Thyroid gland (tissue), 4 donors: ENCODE measurements around the gene WNT3.

Experiments
- CTCF ChIP-seq, 6 experiments: fragments of 200-600 bp in 3 of 6; fragments of 450-650 bp in 3 of 6; sonication (generic) in 3 of 6; IDR thresholded peaks; one replicate each; pipeline ENCODE4 v1.5.1; 2016 to 2019; ENCODE audit warnings: antibody characterized with exemption in 6 of 6, mild to moderate bottlenecking in 2 of 6, inconsistent platforms in 1 of 6, moderate library complexity in 1 of 6
- POLR2A ChIP-seq, 2 donors: fragments of 450-650 bp; IDR thresholded peaks; one replicate each; pipeline ENCODE4 v1.6.1; 2017; ENCODE audit warnings: antibody characterized with exemption in 2 of 2, mild to moderate bottlenecking in 2 of 2, moderate library complexity in 1 of 2

GRCh38 chr17:46730026-46730425 is 88.5 kb downstream of the WNT3 start:
- no peak for TF ChIP-seq CTCF (IDR thresholded peaks at IDR 0.05)
- no peak for TF ChIP-seq POLR2A (IDR thresholded peaks at IDR 0.05)
